ENCODE data around the gene PDZRN4. TPM values are rescaled to one million over a fixed set of nuclear protein-coding genes. Genes with fewer than 3 reads are reported as not detected.
A peak's percentile ranks its signal among the peaks of the same experiment; 100 is the strongest.

PDZRN4 gene
- total and polyA plus RNA-seq, 10 donors = 0.07 to 0.77 (median 0.29) TPM; not detected in 2

- intact Hi-C loops (cut with DNase I; ENCODE audit: low total_unique reads) = no loop called here
- DNase-seq = no peak
- Histone ChIP-seq H3K4me1 (peaks cover 0 to 7% (median 1%) of the 10 kb centered on the region in 6 donors), H3K36me3 (no peaks in the 10 kb centered on the region), H3K27me3 (replicated peaks in 1 of 7) (no peaks in the 10 kb centered on the region), H3K27ac (peak overlapping the region in 7 of 8 donors; percentile 29 to 71 (median 52)), H3K9me3 (no peaks in the 10 kb centered on the region), H3K4me3 (peak overlapping the region in 3 of 8 donors; percentile 6 to 55 (median 9))
- WGBS, 5 donors = 24 to 39% (median 32%) methylated on average over 4 of the region's 4 CpGs
- TF ChIP-seq POLR2A (IDR thresholded peaks at IDR 0.05) (no peak), POLR2AphosphoS5 (IDR thresholded peaks at IDR 0.05) (no peak), CTCF (IDR thresholded peaks at IDR 0.05 in 8 of 11, conservative IDR thresholded peaks at IDR 0.05 in 3 of 11) (no peak)
Measured at GRCh38 chr12:41205070-41205709, 17.1 kb downstream of the PDZRN4 start.

- intact Hi-C loops (cut with DNase I; ENCODE audit: low total_unique reads) = no loop called here
- Histone ChIP-seq H3K27me3 (replicated peaks in 1 of 7) (no peaks in the 10 kb centered on the region), H3K9me3 (no peaks in the 10 kb centered on the region), H3K4me3 (no peak overlapping the region), H3K27ac (peak overlapping the region in 2 of 8 donors; percentile 59 to 71), H3K4me1 (peaks cover 0 to 7% (median 1%) of the 10 kb centered on the region in 6 donors), H3K36me3 (no peaks in the 10 kb centered on the region)
- WGBS, 5 donors = 73 to 93% (median 79%) methylated on average over 1 of the region's 1 CpG
- TF ChIP-seq CTCF (IDR thresholded peaks at IDR 0.05 in 8 of 11, conservative IDR thresholded peaks at IDR 0.05 in 3 of 11) = no peak
- TF ChIP-seq POLR2A (IDR thresholded peaks at IDR 0.05) = no peak
- TF ChIP-seq POLR2AphosphoS5 (IDR thresholded peaks at IDR 0.05) = no peak
- no peak for DNase-seq
Measured at GRCh38 chr12:41206298-41206697, 18.2 kb downstream of the PDZRN4 start.

GRCh38 chr12:41211448-41211847 lies 23.3 kb downstream of the PDZRN4 start:
- H3K27me3 ChIP-seq (replicated peaks in 1 of 7) = no peaks in the 10 kb centered on the region
- TF ChIP-seq POLR2A (IDR thresholded peaks at IDR 0.05) (no peak), POLR2AphosphoS5 (IDR thresholded peaks at IDR 0.05) (no peak), CTCF (IDR thresholded peaks at IDR 0.05 in 8 of 11, conservative IDR thresholded peaks at IDR 0.05 in 3 of 11) (no peak)
- no peak overlapping the region for H3K27ac ChIP-seq
- H3K4me1 ChIP-seq = no peaks in the 10 kb centered on the region
- H3K36me3 ChIP-seq = no peaks in the 10 kb centered on the region
- intact Hi-C loops (cut with DNase I; ENCODE audit: low total_unique reads) = no loop called here
- no peak for DNase-seq
- H3K4me3 ChIP-seq = no peak overlapping the region
- 58 to 89% (median 78%) methylated on average over 3 of the region's 3 CpGs for WGBS, 5 donors
- no peaks in the 10 kb centered on the region for H3K9me3 ChIP-seq

- TF ChIP-seq CTCF (IDR thresholded peaks at IDR 0.05 in 8 of 11, conservative IDR thresholded peaks at IDR 0.05 in 3 of 11) = no peak
- TF ChIP-seq POLR2A (IDR thresholded peaks at IDR 0.05) = no peak
- no peak for TF ChIP-seq POLR2AphosphoS5 (IDR thresholded peaks at IDR 0.05)
- no peak for DNase-seq
- Histone ChIP-seq H3K27me3 (replicated peaks in 1 of 7) (no peaks in the 10 kb centered on the region), H3K27ac (no peak overlapping the region), H3K36me3 (no peaks in the 10 kb centered on the region), H3K4me3 (no peak overlapping the region), H3K9me3 (no peaks in the 10 kb centered on the region), H3K4me1 (no peaks in the 10 kb centered on the region)
- intact Hi-C loops (cut with DNase I; ENCODE audit: low total_unique reads) = no loop called here
- WGBS, 5 donors = 18 to 70% (median 51%) methylated on average over 2 of the region's 2 CpGs
Measured at GRCh38 chr12:41212625-41213024, 24.5 kb downstream of the PDZRN4 start.

All from spleen (tissue), 11 donors.